Measurements from ENCODE around the gene MAP2K4. TPM values are rescaled to one million over a fixed set of nuclear protein-coding genes. Genes with fewer than 3 reads are reported as not detected.

MAP2K4 gene
- total RNA-seq, 1 experiment from 2014 or later = 23.9 TPM

DNA sequence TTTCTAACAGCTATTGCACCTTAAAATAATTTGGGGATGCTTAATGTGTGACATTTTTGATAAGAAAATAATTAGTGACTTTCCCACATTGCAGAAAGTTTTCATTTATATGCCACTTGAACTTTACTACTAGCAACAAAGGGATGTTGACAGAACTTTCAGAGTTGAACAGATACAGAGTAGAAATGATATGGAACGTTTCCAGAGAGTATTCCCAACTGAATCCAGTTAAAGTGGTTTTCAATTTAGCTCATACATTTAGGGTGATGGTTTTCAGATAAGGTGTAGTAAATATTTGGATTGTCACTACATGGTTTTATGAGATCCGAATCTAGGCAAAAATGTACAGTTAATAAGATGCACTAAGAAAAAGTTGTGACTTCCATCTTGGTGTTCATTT, 17.3 kb downstream of the MAP2K4 start:
- DNase-seq (ENCODE audit: low read depth) = no peak

- DNase-seq (ENCODE audit: low read depth) = peak; percentile 41
Measured at GRCh38 chr17:12040478-12040877, 19.8 kb downstream of the MAP2K4 start.

DNA sequence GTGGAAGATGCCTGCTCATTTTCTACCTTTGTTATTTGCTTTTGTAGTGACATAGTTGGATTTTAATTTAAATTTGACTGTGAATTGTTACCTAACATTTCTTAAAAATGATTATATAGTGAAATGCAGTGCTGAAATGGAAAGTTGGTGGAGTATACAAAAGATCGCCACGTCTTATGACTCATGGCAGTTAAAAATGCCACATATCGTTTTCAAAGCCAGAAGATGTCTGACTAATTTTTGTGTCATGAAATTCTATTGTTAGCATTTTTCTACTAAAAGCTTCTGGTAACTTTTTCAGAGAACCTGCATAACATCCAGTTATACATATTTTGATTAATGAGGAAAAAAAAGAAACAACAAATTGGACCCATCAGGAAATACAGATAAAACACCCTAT, 20.6 kb downstream of the MAP2K4 start:
- DNase-seq (ENCODE audit: low read depth) = peak; percentile 68

DNA sequence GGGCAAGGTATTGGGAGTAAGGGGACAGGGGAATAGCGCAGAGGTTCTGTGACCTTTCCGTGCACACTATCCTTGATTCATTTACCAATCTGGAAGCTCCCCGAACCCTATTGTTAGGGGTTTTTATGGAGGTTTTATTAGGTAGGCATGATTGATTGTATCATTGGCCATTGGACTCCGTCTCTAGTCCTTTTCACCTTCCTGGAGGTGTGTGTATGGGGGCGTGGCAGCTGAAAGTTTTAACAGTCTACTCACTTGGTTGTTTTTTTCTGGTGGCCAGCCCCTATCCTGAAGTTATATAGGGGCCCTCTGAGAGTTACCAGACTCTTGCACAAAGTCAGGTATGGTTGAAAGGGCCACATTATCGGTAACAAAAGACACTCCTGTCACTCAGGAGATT, 23.0 kb downstream of the MAP2K4 start:
- no peak for DNase-seq (ENCODE audit: low read depth)

GRCh38 chr17:12046786-12047185, 26.1 kb downstream of the MAP2K4 start:
- no peak for DNase-seq (ENCODE audit: low read depth)

GRCh38 chr17:12047681-12048376, 27.2 kb downstream of the MAP2K4 start:
- peak; percentile 50 for DNase-seq (ENCODE audit: low read depth)

- no peak for DNase-seq (ENCODE audit: low read depth)
Measured at GRCh38 chr17:12048843-12049473, 28.3 kb downstream of the MAP2K4 start.

DNA sequence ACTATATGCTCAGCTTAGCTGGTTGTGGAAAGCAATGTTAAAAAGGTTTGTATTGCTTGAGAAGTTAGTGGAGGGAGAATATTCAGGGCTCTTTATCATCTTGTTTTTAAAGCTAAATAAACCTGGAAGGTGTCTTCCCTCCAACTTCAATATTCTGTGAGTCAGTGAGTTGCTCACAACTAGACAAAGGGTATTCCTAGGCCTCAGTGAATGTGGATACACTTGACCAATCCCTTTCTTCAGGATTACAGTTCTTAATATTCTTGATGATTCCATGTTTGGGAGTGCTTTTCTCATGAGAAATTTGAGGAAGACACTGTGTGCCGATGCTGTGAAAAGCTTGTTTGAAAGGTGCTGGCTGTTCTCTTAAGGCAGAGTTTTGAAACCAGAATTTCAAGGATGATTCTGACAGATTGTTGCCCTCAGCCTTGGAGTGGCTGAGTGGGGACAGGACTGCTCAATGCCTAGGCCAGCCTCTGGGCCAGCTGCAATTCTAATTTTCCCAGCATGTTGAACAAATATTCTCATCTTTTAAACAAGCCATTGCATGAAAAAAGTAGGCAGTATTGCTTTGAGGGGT, 30.1 kb downstream of the MAP2K4 start:
- no peak for DNase-seq (ENCODE audit: low read depth)

- DNase-seq (ENCODE audit: low read depth) = no peak
Measured at GRCh38 chr17:12053552-12053951, 32.9 kb downstream of the MAP2K4 start.

DNA sequence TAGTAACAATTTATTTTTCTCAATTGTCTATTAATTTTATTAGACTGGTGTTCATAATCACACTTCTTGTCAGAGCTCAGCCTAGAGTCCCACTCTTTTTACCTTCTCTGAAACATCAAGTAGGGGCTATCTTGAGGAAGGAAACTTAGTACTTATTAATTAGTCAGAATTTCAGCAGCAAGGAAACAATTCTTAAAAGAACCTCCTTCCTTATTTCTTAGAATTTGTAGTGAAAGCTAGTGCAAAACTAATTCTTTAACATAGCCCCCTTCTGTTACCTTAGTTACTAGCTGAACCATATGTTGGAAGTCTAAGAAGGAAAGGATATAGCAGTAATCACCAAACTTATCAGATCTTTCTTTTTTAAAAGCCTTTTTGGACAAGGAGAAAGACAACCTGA, 35.2 kb downstream of the MAP2K4 start:
- no peak for DNase-seq (ENCODE audit: low read depth)

DNA sequence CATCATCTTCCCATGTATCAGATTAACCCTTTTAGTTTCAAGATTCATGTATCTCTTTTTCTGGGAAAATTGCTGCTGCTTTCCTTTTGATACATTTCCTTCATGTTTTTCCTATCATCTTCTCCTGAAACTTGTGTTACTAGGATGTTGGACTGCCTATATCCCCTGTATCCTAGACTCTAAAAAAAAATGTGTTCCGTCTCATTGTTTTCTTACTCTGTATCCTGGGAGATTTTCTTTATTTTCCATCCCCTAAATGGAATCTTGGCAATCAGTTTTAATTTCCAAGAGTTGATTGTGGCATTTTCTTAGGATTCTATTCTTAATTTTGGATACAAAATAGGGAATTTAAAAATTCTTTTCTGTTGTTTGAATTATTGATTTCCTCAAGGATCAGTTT, 36.8 kb downstream of the MAP2K4 start:
- DNase-seq (ENCODE audit: low read depth) = no peak

DNA sequence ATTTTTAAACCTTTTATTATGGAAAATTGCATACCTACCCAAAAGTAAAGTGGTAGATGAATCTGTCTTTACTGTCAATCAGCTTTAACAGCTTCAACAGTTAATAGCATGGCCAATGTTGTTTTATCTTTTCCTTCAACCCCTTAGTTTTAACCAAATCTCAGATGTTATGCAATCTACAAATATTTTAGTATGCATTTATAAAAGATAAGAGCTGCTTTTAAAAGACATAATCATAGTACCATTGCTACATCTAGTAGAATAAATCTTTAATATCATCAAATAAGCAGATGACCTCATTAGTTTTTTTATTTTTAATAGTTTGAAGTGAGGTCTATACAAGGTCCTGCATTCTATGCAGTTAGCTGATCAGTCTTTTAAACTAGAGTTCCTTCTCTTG, 37.9 kb downstream of the MAP2K4 start:
- no peak for DNase-seq (ENCODE audit: low read depth)

DNA sequence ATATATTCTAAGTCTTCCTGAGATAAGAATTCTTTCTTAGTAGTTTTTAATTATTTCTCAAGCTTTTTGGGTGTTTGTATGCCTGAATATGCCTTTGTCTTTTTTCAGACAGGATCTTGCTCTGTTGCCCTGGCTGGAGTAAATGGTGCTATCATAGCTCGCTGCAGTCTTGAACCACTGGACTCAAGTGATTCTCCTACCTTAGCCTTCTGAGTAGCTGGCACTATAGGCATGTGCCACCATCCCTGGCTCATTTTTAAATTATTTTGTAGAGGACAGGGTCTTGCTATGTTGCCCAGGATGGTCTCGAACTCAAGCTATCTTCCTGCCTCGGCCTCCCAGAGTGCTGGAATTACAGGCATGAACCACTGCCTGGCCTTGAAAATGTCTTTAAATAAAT, 41.6 kb downstream of the MAP2K4 start:
- no peak for DNase-seq (ENCODE audit: low read depth)

DNA sequence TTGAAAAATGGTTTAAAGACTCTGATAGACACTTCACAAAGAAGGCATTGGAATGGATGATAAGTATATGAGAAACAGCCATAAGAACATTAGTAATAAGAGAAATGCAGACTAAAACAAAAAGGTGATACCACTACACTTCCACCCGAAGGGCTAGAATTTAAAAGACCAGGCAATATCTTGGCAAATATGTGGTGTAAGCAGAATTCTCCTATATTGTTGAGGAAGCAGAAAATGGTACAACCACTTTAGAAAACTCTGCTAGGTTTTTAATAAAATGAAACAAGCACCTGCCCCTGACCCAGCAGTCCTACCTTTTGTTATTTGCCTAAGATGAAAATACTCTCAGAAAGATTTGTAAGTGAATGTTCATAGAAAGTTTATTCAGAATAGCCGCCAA, 43.7 kb downstream of the MAP2K4 start:
- DNase-seq (ENCODE audit: low read depth) = no peak

- no peak for DNase-seq (ENCODE audit: low read depth)
Measured at GRCh38 chr17:12067485-12067884, 46.8 kb downstream of the MAP2K4 start.

- no peak for DNase-seq (ENCODE audit: low read depth)
Measured at GRCh38 chr17:12068946-12069345, 48.3 kb downstream of the MAP2K4 start.

DNA sequence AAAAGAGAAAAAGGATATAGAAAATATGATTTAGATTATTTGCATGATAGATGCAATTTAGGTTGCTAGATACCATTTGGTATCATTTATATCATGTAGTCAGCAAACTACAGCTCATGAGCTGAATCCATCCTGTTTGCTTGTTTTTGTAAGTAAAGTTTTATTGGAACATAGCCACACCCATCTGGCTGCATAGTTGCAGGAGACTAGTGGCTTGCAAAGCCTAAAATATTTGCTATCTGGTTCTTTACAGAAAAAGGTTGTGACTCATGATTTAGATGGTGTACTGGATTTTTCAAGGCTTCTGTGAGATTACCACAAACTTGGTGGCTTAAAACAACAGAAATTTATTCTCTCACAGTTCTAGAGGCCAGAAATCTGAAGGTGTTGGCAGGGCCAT, 49.9 kb downstream of the MAP2K4 start:
- peak; percentile 48 for DNase-seq (ENCODE audit: low read depth)

DNA sequence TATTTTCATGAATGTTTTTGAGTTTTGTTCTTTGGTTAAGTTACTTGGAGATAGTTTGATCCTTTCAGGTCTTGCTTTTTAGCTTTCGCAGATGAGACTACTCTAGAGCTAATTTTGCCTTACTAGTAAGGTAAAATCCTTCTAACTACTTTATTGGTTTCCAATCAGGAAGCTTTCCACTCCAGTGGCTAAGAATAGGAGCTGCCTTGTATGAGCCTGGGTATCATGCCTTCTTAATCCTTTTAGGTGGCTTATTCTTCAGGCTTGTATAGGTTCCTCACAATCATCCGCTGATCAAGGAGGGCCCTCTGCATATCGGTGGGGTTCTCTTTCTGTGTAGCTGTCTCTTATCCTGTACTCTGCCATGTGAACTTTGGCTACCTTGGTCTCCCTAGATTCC, 53.7 kb downstream of the MAP2K4 start:
- DNase-seq (ENCODE audit: low read depth) = no peak

DNA sequence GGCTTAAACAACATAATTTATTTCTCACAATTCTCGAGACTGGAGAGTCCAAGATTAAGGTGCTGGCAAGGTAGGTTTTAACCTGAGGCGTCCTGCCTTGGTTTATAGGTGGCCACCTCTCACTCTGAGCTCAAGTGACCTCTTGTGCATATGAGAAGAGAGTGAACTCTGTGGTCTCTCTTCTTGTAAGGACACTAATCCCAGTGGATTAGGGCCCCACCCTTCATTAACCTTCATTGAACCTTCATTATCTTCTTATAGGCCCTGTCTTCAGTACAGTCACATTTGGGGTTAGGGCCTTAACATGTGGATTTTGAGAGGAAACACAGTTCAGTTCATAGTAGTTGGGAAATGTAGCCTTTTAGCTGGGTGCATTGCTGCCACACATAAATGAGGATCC, 57.1 kb downstream of the MAP2K4 start:
- no peak for DNase-seq (ENCODE audit: low read depth)

DNA sequence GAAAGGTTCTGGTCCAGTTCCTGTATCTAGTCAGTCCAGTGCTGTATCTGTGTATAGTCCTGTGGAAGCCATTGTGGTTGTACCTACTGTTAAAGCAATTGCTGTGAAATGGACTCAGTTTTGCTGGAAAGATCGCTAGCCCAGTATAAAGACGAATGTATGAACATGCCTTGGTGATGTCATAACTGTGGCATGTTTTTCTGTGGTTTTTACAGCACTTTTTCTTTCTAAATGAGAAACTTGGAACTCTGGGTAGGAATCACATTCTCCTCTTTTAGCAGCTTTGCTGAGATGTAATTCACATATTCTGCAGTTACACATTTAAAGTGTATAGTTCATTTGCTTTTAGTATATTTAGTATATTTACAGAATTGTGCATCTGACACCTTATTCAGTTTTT, 58.1 kb downstream of the MAP2K4 start:
- peak; percentile 69 for DNase-seq (ENCODE audit: low read depth)

- no peak for DNase-seq (ENCODE audit: low read depth)
Measured at GRCh38 chr17:12081720-12082119, 61.0 kb downstream of the MAP2K4 start.

DNA sequence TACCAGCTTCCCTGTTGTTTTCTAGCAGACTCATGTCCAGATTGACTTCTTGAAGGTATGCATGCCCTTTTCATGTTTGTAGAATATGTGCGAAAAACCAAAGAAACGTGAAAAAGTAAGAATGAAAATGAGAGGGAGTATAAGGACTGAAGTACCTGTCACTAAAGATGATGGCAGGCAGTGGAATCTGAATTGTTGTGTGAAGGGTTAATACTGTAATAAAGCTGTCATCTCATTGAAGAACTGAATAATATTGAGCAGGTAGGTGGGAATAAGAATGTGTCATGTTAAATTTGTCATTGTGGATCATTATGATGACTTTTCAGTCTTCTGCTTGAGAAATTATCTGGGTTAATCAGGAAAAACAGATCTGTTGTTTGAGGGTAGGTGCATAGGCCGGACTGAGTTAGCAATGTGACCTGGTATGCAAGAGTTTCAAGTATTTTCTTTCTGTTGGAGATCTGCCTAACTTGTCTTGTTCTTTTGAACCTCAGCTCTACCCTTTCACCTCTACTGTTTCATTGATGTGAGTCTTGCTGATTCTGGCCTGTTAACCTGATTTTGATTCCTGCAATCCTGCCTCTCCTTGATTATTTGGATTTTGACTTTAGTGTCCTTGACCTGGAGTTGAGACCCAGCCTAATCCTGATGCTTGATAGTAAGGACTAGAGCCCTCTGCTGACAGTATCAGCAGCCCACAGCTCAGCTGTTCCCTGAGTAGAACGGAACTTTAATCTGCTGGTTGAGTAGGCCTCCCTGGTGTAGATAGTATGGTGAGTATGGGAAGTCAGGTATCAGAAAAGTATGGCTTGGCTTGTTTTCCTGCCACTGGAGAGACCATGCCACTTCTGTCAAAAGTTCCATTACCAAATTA, 64.6 kb downstream of the MAP2K4 start:
- no peak for DNase-seq (ENCODE audit: low read depth)
